ENCODE measurements around the gene TREM1.
"Not testable (repeated sequence)": the region's sequence is repeated elsewhere in the genome, so short reads cannot be mapped to it uniquely, and the experiment has no call there.

TREM1 gene

GRCh38 chr6:41256383-41256782, 30.1 kb downstream of the TREM1 start:
- Histone ChIP-seq H3K4me3 (ENCODE audit: low read depth, low read length) (no peak overlapping the region), H3K4me1 (ENCODE audit: control insufficient read depth, insufficient read depth, low read length) (no peaks in the 10 kb centered on the region), H3K9ac (ENCODE audit: low read depth, low read length) (no peak overlapping the region), H3K36me3 (ENCODE audit: control insufficient read depth, insufficient read depth, low read length) (no peaks in the 10 kb centered on the region), H3K27me3 (ENCODE audit: control insufficient read depth, insufficient read depth, low read length) (no peaks in the 10 kb centered on the region), H3K9me3 (ENCODE audit: control insufficient read depth, insufficient read depth, low read length) (no peaks in the 10 kb centered on the region), H3K27ac (ENCODE audit: low read depth, low read length) (no peak overlapping the region)

DNA sequence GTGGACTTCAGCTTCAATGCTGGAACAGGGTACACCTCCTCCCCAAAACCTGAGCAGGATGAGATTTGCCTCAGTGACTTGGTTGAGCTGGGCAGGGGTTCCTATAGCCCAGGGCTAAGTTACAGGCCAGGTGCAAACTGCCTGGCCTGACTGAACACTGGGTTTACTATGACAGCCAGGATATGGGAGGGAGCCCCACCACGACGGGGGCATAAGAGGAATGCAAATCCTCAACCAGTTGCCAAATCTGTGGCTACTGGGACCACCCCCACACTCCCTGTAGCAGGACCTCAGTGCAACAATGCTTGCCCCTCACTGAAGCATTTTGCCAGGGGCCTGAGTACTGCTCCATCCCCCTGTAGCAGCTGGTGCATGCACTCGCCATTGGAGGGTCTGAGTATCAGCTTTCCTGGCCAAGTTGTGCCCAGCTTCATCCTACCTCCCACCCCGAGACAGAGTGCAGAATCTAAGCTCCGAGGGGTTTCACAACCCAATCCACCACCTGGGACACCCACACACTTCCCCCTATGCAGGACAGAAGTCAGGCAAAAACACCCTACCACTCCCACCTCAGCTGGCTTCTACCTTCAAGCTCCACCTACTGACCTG, 30.7 kb downstream of the TREM1 start:
- H3K4me1 ChIP-seq (ENCODE audit: control insufficient read depth, insufficient read depth, low read length), result no peaks in the 10 kb centered on the region
- no peak overlapping the region for H3K27ac ChIP-seq (ENCODE audit: low read depth, low read length)
- H3K36me3 ChIP-seq (ENCODE audit: control insufficient read depth, insufficient read depth, low read length), result no peaks in the 10 kb centered on the region
- no peak overlapping the region for H3K9ac ChIP-seq (ENCODE audit: low read depth, low read length)
- no peaks in the 10 kb centered on the region for H3K9me3 ChIP-seq (ENCODE audit: control insufficient read depth, insufficient read depth, low read length)
- H3K4me3 ChIP-seq (ENCODE audit: low read depth, low read length), result no peak overlapping the region
- no peaks in the 10 kb centered on the region for H3K27me3 ChIP-seq (ENCODE audit: control insufficient read depth, insufficient read depth, low read length)

DNA sequence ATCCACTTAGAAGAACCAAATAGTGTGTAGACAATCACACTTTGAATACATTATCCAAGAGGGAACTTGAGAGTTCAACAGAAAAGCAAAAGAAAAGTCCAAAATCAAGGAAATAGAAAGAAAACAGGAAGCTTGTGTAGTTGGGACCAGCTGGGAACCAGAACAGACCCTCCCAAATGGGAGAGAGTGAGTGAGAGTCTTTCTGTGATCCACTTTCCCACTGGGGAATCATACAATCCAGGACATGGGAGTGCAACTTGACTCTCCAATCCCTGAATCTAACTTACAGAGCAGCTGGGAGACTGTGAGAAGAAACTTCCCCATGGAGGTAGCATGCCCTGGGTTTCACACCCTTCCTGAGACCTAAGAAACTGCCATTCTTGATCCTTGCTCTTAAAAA, 31.4 kb downstream of the TREM1 start:
- H3K9ac ChIP-seq (ENCODE audit: low read depth, low read length), result no peak overlapping the region
- no peaks in the 10 kb centered on the region for H3K4me1 ChIP-seq (ENCODE audit: control insufficient read depth, insufficient read depth, low read length)
- H3K36me3 ChIP-seq (ENCODE audit: control insufficient read depth, insufficient read depth, low read length), result no peaks in the 10 kb centered on the region
- H3K9me3 ChIP-seq (ENCODE audit: control insufficient read depth, insufficient read depth, low read length), result no peaks in the 10 kb centered on the region
- no peak overlapping the region for H3K27ac ChIP-seq (ENCODE audit: low read depth, low read length)
- H3K4me3 ChIP-seq (ENCODE audit: low read depth, low read length), result no peak overlapping the region
- H3K27me3 ChIP-seq (ENCODE audit: control insufficient read depth, insufficient read depth, low read length), result no peaks in the 10 kb centered on the region

GRCh38 chr6:41252401-41253169, 33.9 kb downstream of the TREM1 start:
- no peaks in the 10 kb centered on the region for H3K9me3 ChIP-seq (ENCODE audit: control insufficient read depth, insufficient read depth, low read length)
- no peaks in the 10 kb centered on the region for H3K36me3 ChIP-seq (ENCODE audit: control insufficient read depth, insufficient read depth, low read length)
- no peak overlapping the region for H3K9ac ChIP-seq (ENCODE audit: low read depth, low read length)
- no peak overlapping the region for H3K4me3 ChIP-seq (ENCODE audit: low read depth, low read length)
- H3K27me3 ChIP-seq (ENCODE audit: control insufficient read depth, insufficient read depth, low read length), result no peaks in the 10 kb centered on the region
- no peak overlapping the region for H3K27ac ChIP-seq (ENCODE audit: low read depth, low read length)
- no peaks in the 10 kb centered on the region for H3K4me1 ChIP-seq (ENCODE audit: control insufficient read depth, insufficient read depth, low read length)

DNA sequence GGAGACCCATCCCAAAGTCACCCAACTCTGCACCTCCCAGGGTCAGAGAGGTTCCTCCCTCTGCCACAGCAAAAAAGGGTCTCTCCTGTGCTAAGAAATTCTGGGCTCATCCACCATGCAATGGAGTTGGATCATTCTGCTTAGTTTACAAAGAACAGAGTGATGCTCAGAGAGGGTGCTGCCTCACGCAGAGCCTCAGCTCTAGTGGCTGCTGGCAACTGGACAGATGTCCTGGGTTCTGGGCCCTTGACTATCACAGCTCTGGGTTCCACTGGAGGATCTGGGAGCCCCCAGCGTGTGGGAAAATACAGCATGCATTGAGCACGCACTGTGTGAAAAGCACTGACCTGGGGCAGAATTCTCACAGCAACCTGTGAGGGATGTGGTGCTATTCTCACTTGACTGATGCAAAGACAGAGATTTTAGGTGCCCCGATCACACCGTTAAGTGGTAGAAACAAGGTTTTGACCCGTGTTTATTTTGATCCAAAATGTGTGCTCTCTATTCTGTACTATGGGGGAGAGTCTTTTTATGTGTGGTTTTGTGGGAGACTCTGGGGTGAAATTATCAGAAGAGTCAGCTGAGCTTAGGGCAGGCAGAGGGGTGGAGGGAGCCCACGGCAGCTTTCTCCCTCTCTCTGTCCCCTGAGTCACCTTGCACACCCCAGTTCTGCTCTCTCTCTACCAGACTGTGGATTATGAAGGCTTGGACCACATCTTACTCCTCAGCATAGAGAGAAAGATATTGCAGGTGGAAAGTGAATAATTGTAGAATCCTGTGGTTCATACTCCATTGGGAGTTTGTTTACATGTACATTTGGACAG, 38.4 kb downstream of the TREM1 start:
- Histone ChIP-seq H3K4me3 (ENCODE audit: low read depth, low read length) (no peak overlapping the region), H3K27me3 (ENCODE audit: control insufficient read depth, insufficient read depth, low read length) (no peaks in the 10 kb centered on the region), H3K4me1 (ENCODE audit: control insufficient read depth, insufficient read depth, low read length) (no peaks in the 10 kb centered on the region), H3K36me3 (ENCODE audit: control insufficient read depth, insufficient read depth, low read length) (no peaks in the 10 kb centered on the region), H3K27ac (ENCODE audit: low read depth, low read length) (no peak overlapping the region), H3K9ac (ENCODE audit: low read depth, low read length) (no peak overlapping the region), H3K9me3 (ENCODE audit: control insufficient read depth, insufficient read depth, low read length) (no peaks in the 10 kb centered on the region)

DNA sequence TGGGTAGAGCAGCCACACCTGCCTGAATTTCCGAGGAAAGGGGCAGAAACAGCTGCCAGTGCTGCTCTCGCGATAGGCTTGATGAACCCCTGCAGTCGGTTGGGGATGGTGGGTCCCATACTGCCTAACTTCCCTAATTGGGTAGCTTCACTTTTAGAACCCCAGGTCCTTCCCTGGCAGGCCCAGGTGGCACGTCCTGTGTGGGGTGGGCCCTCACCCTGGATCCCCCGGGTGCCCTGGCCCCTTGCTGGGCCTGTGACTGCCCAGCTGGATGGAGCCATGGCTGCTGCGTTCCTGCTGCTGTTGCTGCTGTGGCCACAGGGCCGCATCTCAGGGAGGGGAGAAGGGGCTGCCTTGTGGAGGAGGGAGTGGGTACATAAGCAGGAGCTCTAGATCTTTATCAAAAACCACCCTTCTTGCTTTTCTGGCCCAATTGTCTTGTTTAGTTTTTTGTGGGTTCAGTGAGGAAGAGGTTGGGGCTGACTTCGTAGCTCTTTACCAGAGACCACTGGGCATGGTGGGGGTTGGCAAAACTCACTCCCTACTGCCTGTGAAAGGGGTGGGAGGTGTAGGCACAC, 39.1 kb downstream of the TREM1 start:
- H3K9me3 ChIP-seq (ENCODE audit: control insufficient read depth, insufficient read depth, low read length), result no peaks in the 10 kb centered on the region
- no peak overlapping the region for H3K27ac ChIP-seq (ENCODE audit: low read depth, low read length)
- no peak overlapping the region for H3K9ac ChIP-seq (ENCODE audit: low read depth, low read length)
- no peaks in the 10 kb centered on the region for H3K36me3 ChIP-seq (ENCODE audit: control insufficient read depth, insufficient read depth, low read length)
- H3K4me3 ChIP-seq (ENCODE audit: low read depth, low read length), result no peak overlapping the region
- no peaks in the 10 kb centered on the region for H3K4me1 ChIP-seq (ENCODE audit: control insufficient read depth, insufficient read depth, low read length)
- no peaks in the 10 kb centered on the region for H3K27me3 ChIP-seq (ENCODE audit: control insufficient read depth, insufficient read depth, low read length)

DNA sequence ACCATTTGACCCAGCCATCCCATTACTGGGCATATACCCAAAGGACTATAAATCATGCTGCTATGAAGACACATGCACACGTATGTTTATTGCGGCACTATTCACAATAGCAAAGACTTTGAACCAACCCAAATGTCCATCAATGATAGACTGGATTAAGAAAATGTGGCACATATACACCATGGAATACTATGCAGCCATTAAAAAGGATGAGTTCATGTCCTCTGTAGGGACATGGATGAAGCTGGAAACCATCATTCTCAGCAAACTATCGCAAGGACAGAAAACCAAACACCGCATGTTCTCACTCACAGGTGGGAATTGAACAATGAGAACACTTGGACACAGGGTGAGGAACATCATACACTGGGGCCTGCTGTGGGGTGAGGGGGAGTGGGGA, 40.0 kb downstream of the TREM1 start:
- H3K9me3 ChIP-seq (ENCODE audit: control insufficient read depth, insufficient read depth, low read length); H3K36me3 ChIP-seq (ENCODE audit: control insufficient read depth, insufficient read depth, low read length); H3K27ac ChIP-seq (ENCODE audit: low read depth, low read length); H3K4me3 ChIP-seq (ENCODE audit: low read depth, low read length); H3K27me3 ChIP-seq (ENCODE audit: control insufficient read depth, insufficient read depth, low read length); H3K9ac ChIP-seq (ENCODE audit: low read depth, low read length); H3K4me1 ChIP-seq (ENCODE audit: control insufficient read depth, insufficient read depth, low read length): not testable (repeated sequence)

GRCh38 chr6:41239467-41240159, 46.9 kb downstream of the TREM1 start:
- peak overlapping the region; percentile 58 for H3K4me3 ChIP-seq (ENCODE audit: low read depth, low read length)
- H3K27ac ChIP-seq (ENCODE audit: low read depth, low read length), result no peak overlapping the region
- no peaks in the 10 kb centered on the region for H3K9me3 ChIP-seq (ENCODE audit: control insufficient read depth, insufficient read depth, low read length)
- no peaks in the 10 kb centered on the region; the same call in 1 of the 2 replicates for H3K4me1 ChIP-seq (ENCODE audit: control insufficient read depth, insufficient read depth, low read length)
- H3K9ac ChIP-seq (ENCODE audit: low read depth, low read length), result no peak overlapping the region
- peaks cover 11% of the 10 kb centered on the region for H3K27me3 ChIP-seq (ENCODE audit: control insufficient read depth, insufficient read depth, low read length)
- H3K36me3 ChIP-seq (ENCODE audit: control insufficient read depth, insufficient read depth, low read length), result no peaks in the 10 kb centered on the region

GRCh38 chr6:41237128-41237527, 49.4 kb downstream of the TREM1 start:
- Histone ChIP-seq H3K4me3 (ENCODE audit: low read depth, low read length) (no peak overlapping the region), H3K36me3 (ENCODE audit: control insufficient read depth, insufficient read depth, low read length) (no peaks in the 10 kb centered on the region), H3K9me3 (ENCODE audit: control insufficient read depth, insufficient read depth, low read length) (no peaks in the 10 kb centered on the region), H3K27ac (ENCODE audit: low read depth, low read length) (no peak overlapping the region), H3K4me1 (ENCODE audit: control insufficient read depth, insufficient read depth, low read length) (no peaks in the 10 kb centered on the region; the same call in 1 of the 2 replicates), H3K9ac (ENCODE audit: low read depth, low read length) (no peak overlapping the region), H3K27me3 (ENCODE audit: control insufficient read depth, insufficient read depth, low read length) (peaks cover 11% of the 10 kb centered on the region)

- H3K9me3 ChIP-seq (ENCODE audit: control insufficient read depth, insufficient read depth, low read length), result no peaks in the 10 kb centered on the region
- H3K9ac ChIP-seq (ENCODE audit: low read depth, low read length), result no peak overlapping the region
- no peak overlapping the region for H3K27ac ChIP-seq (ENCODE audit: low read depth, low read length)
- H3K4me3 ChIP-seq (ENCODE audit: low read depth, low read length), result no peak overlapping the region
- no peaks in the 10 kb centered on the region for H3K36me3 ChIP-seq (ENCODE audit: control insufficient read depth, insufficient read depth, low read length)
- H3K27me3 ChIP-seq (ENCODE audit: control insufficient read depth, insufficient read depth, low read length), result peaks cover 11% of the 10 kb centered on the region
- no peaks in the 10 kb centered on the region; the same call in 1 of the 2 replicates for H3K4me1 ChIP-seq (ENCODE audit: control insufficient read depth, insufficient read depth, low read length)
Measured at GRCh38 chr6:41236276-41236675, 50.2 kb downstream of the TREM1 start.
